HL-60 (cell line): ENCODE data around the gene TMEM161A.
"Not testable (repeated sequence)": the region's sequence is repeated elsewhere in the genome, so short reads cannot be mapped to it uniquely, and the experiment has no call there.

Experiments
- DNase-seq, 2 experiments: peaks; one replicate each; pipeline ENCODE4 v3.0.0-alpha.2; 2010 to 2020; ENCODE audit warnings: low read depth in 1 of 2, low spot score in 1 of 2
- H3K27ac ChIP-seq: fragments of 250-450 bp; sonication (Bioruptor Pico); replicated peaks from 2 replicates; pipeline ENCODE4 v1.5.1; 2020; ENCODE audit warnings: mild to moderate bottlenecking, moderate library complexity
- H3K27me3 ChIP-seq: fragments of 250-450 bp; sonication (Bioruptor Pico); 2 replicates; pipeline ENCODE4 v1.5.1; 2021; ENCODE audit warnings: mild to moderate bottlenecking, moderate library complexity; ENCODE audit not compliant: insufficient read depth, poor library complexity, severe bottlenecking
- H3K4me3 ChIP-seq: replicated peaks from 2 replicates; pipeline ENCODE4 v1.5.1; 2011; ENCODE audit warnings: mild to moderate bottlenecking, control low read depth, low read length; ENCODE audit not compliant: insufficient read depth
- GABPA ChIP-seq: IDR thresholded peaks from 2 replicates; pipeline ENCODE4 v1.6.1; 2012; ENCODE audit warnings: low read depth
- POLR2AphosphoS5 ChIP-seq: IDR thresholded peaks from 2 replicates; pipeline ENCODE4 v1.6.1; 2012; ENCODE audit warnings: low read depth
- SPI1 ChIP-seq: IDR thresholded peaks from 2 replicates; pipeline ENCODE4 v1.6.1; 2012; ENCODE audit warnings: low read depth, mild to moderate bottlenecking, borderline replicate concordance
- TF ChIP-seq, protein P1 (sequence below): IDR thresholded peaks from 2 replicates; pipeline ENCODE4 v1.6.1; 2012; ENCODE audit warnings: low read depth; ENCODE audit not compliant: insufficient replicate concordance
- TF ChIP-seq, protein P2 (sequence below): IDR thresholded peaks from one replicate; pipeline ENCODE4 v1.5.1; 2011; ENCODE audit warnings: low read length, control low read depth, inconsistent platforms; ENCODE audit not compliant: insufficient read depth

The TMEM161A gene

DNA sequence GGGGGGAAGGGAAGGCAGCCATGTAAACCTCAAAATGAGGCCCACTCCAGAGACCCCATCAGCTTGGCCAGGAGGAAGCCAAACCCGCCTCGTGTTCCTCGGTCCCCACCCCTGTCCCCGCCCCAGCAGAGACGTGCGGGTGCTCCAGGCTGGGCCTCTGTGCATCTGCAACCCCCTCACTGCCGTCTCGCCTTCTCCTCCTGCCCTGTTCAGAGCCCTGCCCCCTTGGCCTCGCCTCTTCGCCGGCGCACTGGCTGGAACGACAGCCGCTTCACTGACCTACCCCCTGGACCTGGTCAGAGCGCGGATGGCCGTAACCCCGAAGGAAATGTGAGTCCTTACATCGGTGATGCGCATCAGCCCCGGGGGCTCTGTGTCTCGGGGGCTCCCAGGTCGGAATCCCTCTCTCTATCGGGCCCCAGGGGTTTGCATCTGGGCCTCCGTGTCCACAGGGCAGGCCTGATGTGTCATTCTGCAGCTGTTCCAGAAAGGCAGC, 32.2 kb downstream of the TMEM161A start:
- DNase-seq, result no peak
- TF ChIP-seq SPI1, result no peak
- TF ChIP-seq POLR2AphosphoS5, result no peak
- TF ChIP-seq, protein P1, sequence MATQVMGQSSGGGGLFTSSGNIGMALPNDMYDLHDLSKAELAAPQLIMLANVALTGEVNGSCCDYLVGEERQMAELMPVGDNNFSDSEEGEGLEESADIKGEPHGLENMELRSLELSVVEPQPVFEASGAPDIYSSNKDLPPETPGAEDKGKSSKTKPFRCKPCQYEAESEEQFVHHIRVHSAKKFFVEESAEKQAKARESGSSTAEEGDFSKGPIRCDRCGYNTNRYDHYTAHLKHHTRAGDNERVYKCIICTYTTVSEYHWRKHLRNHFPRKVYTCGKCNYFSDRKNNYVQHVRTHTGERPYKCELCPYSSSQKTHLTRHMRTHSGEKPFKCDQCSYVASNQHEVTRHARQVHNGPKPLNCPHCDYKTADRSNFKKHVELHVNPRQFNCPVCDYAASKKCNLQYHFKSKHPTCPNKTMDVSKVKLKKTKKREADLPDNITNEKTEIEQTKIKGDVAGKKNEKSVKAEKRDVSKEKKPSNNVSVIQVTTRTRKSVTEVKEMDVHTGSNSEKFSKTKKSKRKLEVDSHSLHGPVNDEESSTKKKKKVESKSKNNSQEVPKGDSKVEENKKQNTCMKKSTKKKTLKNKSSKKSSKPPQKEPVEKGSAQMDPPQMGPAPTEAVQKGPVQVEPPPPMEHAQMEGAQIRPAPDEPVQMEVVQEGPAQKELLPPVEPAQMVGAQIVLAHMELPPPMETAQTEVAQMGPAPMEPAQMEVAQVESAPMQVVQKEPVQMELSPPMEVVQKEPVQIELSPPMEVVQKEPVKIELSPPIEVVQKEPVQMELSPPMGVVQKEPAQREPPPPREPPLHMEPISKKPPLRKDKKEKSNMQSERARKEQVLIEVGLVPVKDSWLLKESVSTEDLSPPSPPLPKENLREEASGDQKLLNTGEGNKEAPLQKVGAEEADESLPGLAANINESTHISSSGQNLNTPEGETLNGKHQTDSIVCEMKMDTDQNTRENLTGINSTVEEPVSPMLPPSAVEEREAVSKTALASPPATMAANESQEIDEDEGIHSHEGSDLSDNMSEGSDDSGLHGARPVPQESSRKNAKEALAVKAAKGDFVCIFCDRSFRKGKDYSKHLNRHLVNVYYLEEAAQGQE, result no peak
- no peak for TF ChIP-seq GABPA
- TF ChIP-seq, protein P2, sequence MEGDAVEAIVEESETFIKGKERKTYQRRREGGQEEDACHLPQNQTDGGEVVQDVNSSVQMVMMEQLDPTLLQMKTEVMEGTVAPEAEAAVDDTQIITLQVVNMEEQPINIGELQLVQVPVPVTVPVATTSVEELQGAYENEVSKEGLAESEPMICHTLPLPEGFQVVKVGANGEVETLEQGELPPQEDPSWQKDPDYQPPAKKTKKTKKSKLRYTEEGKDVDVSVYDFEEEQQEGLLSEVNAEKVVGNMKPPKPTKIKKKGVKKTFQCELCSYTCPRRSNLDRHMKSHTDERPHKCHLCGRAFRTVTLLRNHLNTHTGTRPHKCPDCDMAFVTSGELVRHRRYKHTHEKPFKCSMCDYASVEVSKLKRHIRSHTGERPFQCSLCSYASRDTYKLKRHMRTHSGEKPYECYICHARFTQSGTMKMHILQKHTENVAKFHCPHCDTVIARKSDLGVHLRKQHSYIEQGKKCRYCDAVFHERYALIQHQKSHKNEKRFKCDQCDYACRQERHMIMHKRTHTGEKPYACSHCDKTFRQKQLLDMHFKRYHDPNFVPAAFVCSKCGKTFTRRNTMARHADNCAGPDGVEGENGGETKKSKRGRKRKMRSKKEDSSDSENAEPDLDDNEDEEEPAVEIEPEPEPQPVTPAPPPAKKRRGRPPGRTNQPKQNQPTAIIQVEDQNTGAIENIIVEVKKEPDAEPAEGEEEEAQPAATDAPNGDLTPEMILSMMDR, result no peak
- Histone ChIP-seq H3K4me3 (no peak overlapping the region), H3K27ac (no peak overlapping the region), H3K27me3 (peaks cover 5% of the 10 kb centered on the region)

DNA sequence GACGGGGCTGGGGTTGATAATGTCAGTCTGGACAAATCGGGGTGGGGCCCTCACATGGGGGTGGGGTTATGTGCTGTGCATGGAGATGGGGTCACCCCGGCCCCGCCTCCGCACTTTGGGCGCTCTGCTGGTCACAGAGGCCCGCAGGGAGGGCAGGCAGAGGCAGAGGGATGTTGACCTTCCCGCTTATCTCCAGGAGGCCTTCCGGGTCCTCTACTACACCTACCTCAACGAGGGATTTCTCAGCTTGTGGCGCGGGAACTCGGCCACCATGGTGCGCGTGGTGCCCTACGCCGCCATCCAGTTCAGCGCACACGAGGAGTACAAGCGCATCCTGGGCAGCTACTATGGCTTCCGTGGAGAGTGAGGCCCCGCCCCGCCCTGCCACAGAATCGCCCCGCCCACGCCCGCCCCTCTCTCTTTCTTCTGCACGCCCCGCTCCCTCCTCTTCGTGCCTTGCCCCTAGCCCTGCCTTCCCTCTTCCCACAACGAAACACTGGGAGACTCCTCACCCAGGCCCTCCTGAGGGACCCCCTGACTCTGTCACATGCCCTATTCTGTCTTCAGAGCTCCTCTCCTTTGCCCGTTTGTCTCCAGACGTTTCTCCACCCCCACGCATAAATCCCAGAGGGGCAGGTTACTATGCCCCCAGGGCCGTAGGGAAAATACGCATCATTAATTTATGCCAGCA, 32.8 kb downstream of the TMEM161A start:
- H3K27me3 ChIP-seq, result no peaks in the 10 kb centered on the region
- H3K4me3 ChIP-seq, result no peak overlapping the region
- no peak for DNase-seq
- TF ChIP-seq POLR2AphosphoS5 (no peak), SPI1 (no peak), GABPA (no peak)
- TF ChIP-seq, protein P1, result no peak
- TF ChIP-seq, protein P2, result no peak
- H3K27ac ChIP-seq, result no peak overlapping the region

DNA sequence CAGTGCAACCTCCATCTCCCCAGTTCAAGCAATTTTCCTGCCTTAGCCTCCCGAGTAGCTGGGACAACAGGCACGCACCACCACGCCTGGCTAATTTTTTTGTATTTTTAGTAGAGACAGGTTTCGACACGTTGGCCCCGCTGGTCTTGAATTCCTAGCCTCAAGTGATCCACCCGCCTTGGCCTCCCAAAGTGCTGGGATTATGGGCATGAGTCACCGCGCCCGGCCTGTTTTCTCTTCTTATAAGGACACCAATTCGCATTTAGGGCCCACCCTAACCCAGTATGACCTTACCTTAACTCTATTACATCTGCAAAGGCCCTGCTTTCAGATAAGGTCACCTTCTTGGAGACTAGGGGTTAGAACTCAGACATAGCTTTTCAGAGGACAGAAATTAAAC, 35.1 kb downstream of the TMEM161A start:
- Histone ChIP-seq H3K27me3 (no peaks in the 10 kb centered on the region), H3K27ac (no peak overlapping the region), H3K4me3 (no peak overlapping the region)
- TF ChIP-seq SPI1 (no peak), GABPA (no peak)
- TF ChIP-seq, protein P2, result no peak
- TF ChIP-seq, protein P1, result no peak
- DNase-seq, result no peak

DNA sequence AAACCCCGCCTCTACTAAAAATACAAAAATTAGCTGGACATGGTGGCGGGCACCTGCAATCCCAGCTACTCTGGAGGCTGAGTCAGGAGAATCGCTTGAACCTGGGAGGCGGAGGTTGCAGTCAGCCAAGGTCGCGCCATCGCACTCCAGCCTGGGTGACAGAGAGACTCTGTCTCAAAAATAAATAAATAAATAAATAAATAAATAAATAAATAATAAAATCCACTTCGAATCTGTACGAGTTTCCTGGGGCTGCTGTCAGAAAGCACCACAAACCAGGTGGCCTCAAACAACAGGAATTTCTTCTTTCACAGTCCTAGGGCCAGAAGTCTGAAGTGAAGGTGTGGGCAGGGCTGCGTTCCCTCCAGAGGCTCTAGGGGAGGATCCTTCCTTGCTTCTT, 35.7 kb downstream of the TMEM161A start:
- not testable (repeated sequence) for H3K27ac ChIP-seq, DNase-seq, H3K27me3 ChIP-seq, H3K4me3 ChIP-seq
